Measurements from ENCODE around the gene GATA3. TPM values are rescaled to one million over a fixed set of nuclear protein-coding genes. Genes with fewer than 3 reads are reported as not detected.

Gene GATA3
- total and polyA plus RNA-seq, 9 of the 15 experiments (the other 6 are each of a cell fraction or from before 2014, with no cell fraction given), result 0.01 to 0.24 (median 0.09) TPM; not detected in 6

DNA sequence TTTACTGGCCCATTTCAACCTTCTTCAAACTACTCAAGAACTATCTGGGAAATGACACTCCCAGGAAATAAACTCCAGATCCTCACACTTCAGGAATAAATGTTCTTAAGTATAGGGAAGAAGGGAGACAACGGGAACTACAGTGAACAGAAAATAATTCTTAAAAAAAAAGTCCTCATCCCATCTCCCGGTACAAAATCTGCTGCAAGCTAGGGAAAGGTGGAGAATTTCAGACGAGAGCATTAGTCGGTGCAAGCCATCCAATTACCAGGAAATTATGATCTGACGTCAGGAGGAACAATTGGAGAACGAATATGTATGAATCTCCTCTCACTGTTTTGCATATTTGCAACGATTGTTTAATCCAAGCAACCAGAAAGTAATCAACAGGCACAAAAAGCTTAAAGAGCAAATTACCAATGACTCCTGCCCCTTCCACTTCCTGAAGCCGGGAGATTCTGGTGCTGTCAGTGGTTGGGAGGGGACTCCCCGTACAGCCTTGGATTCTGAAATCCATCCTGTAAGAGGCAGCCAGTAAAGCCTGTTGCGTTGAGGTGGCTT is 15.1 kb upstream of the GATA3 start (continued):
- TF ChIP-seq EWSR1 (IDR thresholded peaks at IDR 0.05; ENCODE audit: borderline replicate concordance, low read depth, partially characterized antibody), result no peak
- TF ChIP-seq, protein P1, sequence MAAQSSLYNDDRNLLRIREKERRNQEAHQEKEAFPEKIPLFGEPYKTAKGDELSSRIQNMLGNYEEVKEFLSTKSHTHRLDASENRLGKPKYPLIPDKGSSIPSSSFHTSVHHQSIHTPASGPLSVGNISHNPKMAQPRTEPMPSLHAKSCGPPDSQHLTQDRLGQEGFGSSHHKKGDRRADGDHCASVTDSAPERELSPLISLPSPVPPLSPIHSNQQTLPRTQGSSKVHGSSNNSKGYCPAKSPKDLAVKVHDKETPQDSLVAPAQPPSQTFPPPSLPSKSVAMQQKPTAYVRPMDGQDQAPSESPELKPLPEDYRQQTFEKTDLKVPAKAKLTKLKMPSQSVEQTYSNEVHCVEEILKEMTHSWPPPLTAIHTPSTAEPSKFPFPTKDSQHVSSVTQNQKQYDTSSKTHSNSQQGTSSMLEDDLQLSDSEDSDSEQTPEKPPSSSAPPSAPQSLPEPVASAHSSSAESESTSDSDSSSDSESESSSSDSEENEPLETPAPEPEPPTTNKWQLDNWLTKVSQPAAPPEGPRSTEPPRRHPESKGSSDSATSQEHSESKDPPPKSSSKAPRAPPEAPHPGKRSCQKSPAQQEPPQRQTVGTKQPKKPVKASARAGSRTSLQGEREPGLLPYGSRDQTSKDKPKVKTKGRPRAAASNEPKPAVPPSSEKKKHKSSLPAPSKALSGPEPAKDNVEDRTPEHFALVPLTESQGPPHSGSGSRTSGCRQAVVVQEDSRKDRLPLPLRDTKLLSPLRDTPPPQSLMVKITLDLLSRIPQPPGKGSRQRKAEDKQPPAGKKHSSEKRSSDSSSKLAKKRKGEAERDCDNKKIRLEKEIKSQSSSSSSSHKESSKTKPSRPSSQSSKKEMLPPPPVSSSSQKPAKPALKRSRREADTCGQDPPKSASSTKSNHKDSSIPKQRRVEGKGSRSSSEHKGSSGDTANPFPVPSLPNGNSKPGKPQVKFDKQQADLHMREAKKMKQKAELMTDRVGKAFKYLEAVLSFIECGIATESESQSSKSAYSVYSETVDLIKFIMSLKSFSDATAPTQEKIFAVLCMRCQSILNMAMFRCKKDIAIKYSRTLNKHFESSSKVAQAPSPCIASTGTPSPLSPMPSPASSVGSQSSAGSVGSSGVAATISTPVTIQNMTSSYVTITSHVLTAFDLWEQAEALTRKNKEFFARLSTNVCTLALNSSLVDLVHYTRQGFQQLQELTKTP (IDR thresholded peaks at IDR 0.05; ENCODE audit: low read depth in 1 of 2, partially characterized antibody in 2 of 2), result no peak
- no peak for TF ChIP-seq SAFB2 (IDR thresholded peaks at IDR 0.05; ENCODE audit: borderline replicate concordance, low read depth, low read length, severe bottlenecking)
- TF ChIP-seq BRF1 (IDR thresholded peaks at IDR 0.05; ENCODE audit: borderline replicate concordance, extremely low read depth, insufficient read length), result no peak
- TF ChIP-seq NFE2L1 (tag; IDR thresholded peaks at IDR 0.05; ENCODE audit: borderline replicate concordance, low read depth), result no peak
- TF ChIP-seq ZSCAN32 (CRISPR knock-in tag; IDR thresholded peaks at IDR 0.05), result no peak
- no peak for TF ChIP-seq RBM17 (IDR thresholded peaks at IDR 0.05; ENCODE audit: borderline replicate concordance, low read depth, low read length)
- TF ChIP-seq, protein P2, sequence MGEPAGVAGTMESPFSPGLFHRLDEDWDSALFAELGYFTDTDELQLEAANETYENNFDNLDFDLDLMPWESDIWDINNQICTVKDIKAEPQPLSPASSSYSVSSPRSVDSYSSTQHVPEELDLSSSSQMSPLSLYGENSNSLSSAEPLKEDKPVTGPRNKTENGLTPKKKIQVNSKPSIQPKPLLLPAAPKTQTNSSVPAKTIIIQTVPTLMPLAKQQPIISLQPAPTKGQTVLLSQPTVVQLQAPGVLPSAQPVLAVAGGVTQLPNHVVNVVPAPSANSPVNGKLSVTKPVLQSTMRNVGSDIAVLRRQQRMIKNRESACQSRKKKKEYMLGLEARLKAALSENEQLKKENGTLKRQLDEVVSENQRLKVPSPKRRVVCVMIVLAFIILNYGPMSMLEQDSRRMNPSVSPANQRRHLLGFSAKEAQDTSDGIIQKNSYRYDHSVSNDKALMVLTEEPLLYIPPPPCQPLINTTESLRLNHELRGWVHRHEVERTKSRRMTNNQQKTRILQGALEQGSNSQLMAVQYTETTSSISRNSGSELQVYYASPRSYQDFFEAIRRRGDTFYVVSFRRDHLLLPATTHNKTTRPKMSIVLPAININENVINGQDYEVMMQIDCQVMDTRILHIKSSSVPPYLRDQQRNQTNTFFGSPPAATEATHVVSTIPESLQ (CRISPR knock-in tag; IDR thresholded peaks at IDR 0.05), result no peak
- TF ChIP-seq, protein P3, sequence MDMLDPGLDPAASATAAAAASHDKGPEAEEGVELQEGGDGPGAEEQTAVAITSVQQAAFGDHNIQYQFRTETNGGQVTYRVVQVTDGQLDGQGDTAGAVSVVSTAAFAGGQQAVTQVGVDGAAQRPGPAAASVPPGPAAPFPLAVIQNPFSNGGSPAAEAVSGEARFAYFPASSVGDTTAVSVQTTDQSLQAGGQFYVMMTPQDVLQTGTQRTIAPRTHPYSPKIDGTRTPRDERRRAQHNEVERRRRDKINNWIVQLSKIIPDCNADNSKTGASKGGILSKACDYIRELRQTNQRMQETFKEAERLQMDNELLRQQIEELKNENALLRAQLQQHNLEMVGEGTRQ (CRISPR knock-in tag; IDR thresholded peaks at IDR 0.05), result no peak
- TF ChIP-seq SRSF1 (IDR thresholded peaks at IDR 0.05; ENCODE audit: low read depth, low read length), result no peak
- TF ChIP-seq NR2C1 (IDR thresholded peaks at IDR 0.05), result no peak
- TF ChIP-seq NR2C1 (tag; IDR thresholded peaks at IDR 0.05), result no peak
